PC-3 (cell line): ENCODE measurements around the gene KIAA0930.

Experiments
- CTCF ChIP-seq: fragments of 300-600 bp; sonication (generic); conservative IDR thresholded peaks from 2 replicates; pipeline ENCODE4 v1.5.1; 2017; ENCODE audit warnings: antibody characterized with exemption, low read depth, mild to moderate bottlenecking, low read length
- EZH2 ChIP-seq: fragments of 300-600 bp; sonication (generic); IDR thresholded peaks from one replicate; pipeline ENCODE4 v1.6.1; 2017; ENCODE audit warnings: antibody characterized with exemption, mild to moderate bottlenecking, low read length; ENCODE audit not compliant: unreplicated experiment
- EZH2phosphoT487 ChIP-seq: fragments of 300-600 bp; sonication (generic); IDR thresholded peaks from 2 replicates; pipeline ENCODE4 v1.6.1; 2018; ENCODE audit warnings: mild to moderate bottlenecking, antibody characterized with exemption, low read length, borderline replicate concordance

- TF ChIP-seq EZH2 (no peak), CTCF (no peak), EZH2phosphoT487 (no peak)
Observed at GRCh38 chr22:45142376-45142775, 98.3 kb downstream of the KIAA0930 start.
